A673 (cell line): ENCODE results near the gene IL26. TPM values are rescaled to one million over a fixed set of nuclear protein-coding genes. Genes with fewer than 3 reads are reported as not detected.

Experiments used
- BruUV-seq: library from RNA; stranded (reverse); fragments of 400-500 nt; replicated peaks from 2 replicates; lab custom pipeline; 2021; lab: Mats Ljungman, UMichigan
- CTCF ChIA-PET: fragments of 300-600 bp; sonication (Branson Sonifier 250); formaldehyde crosslinking; loops from one replicate; lab custom pipeline; 2022; ENCODE audit warnings: antibody characterized with exemption; lab: Charles Lee
- POLR2A ChIA-PET: fragments of 300-600 bp; sonication (Branson Sonifier 250); formaldehyde crosslinking; loops from one replicate; lab custom pipeline; 2022; ENCODE audit warnings: antibody characterized with exemption; ENCODE audit not compliant: low non-redundant PET; lab: Charles Lee
- DNase-seq: peaks from one replicate; pipeline ENCODE4 v3.0.0-alpha.2; 2015; ENCODE audit warnings: low spot score
- H3K27ac ChIP-seq: fragments of 200-600 bp; sonication (generic); 2 replicates; pipeline ENCODE4 v1.5.1; 2016; ENCODE audit warnings: mixed run types, low read depth, mild to moderate bottlenecking, mixed read lengths, antibody characterized with exemption, low read length; ENCODE audit not compliant: poor library complexity, severe bottlenecking
- H3K27me3 ChIP-seq: fragments of 200-600 bp; sonication (generic); replicated peaks from 2 replicates; pipeline ENCODE4 v1.6.1; 2017; ENCODE audit warnings: mixed run types, low read depth, mild to moderate bottlenecking, mixed read lengths, antibody characterized with exemption, low read length; ENCODE audit not compliant: insufficient read depth, poor library complexity
- H3K36me3 ChIP-seq: fragments of 200-600 bp; sonication (generic); 2 replicates; pipeline ENCODE4 v1.6.1; 2016; ENCODE audit warnings: mixed run types, mild to moderate bottlenecking, mixed read lengths, antibody characterized with exemption, low read length; ENCODE audit not compliant: insufficient read depth, poor library complexity, severe bottlenecking
- H3K4me1 ChIP-seq: fragments of 200-600 bp; sonication (generic); 2 replicates; pipeline ENCODE4 v1.6.1; 2017; ENCODE audit warnings: mixed run types, mild to moderate bottlenecking, mixed read lengths, antibody characterized with exemption, low read length; ENCODE audit not compliant: insufficient read depth, poor library complexity, severe bottlenecking
- H3K4me3 ChIP-seq: fragments of 200-600 bp; sonication (generic); 2 replicates; pipeline ENCODE4 v1.5.1; 2016; ENCODE audit warnings: low read depth, mixed run types, mild to moderate bottlenecking, mixed read lengths, low read length; ENCODE audit not compliant: poor library complexity, severe bottlenecking
- H3K9me3 ChIP-seq: fragments of 200-600 bp; sonication (generic); 2 replicates; pipeline ENCODE4 v1.6.1; 2016; ENCODE audit warnings: mixed run types, low read depth, mild to moderate bottlenecking, mixed read lengths, antibody characterized with exemption, low read length; ENCODE audit not compliant: poor library complexity, severe bottlenecking
- CTCF ChIP-seq: fragments of 300-800, 200-600 bp; sonication (generic); conservative IDR thresholded peaks from 2 replicates; pipeline ENCODE4 v1.5.1; 2017; ENCODE audit warnings: low read depth, mild to moderate bottlenecking, antibody characterized with exemption, low read length, moderate library complexity, mixed read lengths
- EZH2 ChIP-seq: fragments of 200-600 bp; sonication (generic); IDR thresholded peaks from 2 replicates; pipeline ENCODE4 v1.6.1; 2017; ENCODE audit warnings: borderline replicate concordance, low read depth, mild to moderate bottlenecking, mixed read lengths, antibody characterized with exemption, low read length; ENCODE audit not compliant: poor library complexity, severe bottlenecking
- intact Hi-C: fragments of 100-400 bp; cut with micrococcal nuclease; formaldehyde crosslinking; loops from one replicate; pipeline ENCODE4 v1.10.0; 2022; ENCODE audit not compliant: unreplicated experiment
- total RNA-seq: library from RNA; stranded (reverse); gene quantifications from 2 replicates; pipeline ENCODE4 v1.2.3, GENCODE V29; 2021

Gene IL26
- total RNA-seq, 1 experiment from 2014 or later = not detected

- no TSS peak for BruUV-seq
- CTCF ChIA-PET = interaction anchor here (0.9 to 1.1 kb wide), 2 partner anchors 39 to 118 kb away, joined by 4 to 5 read pairs; no protein-coding TSS in a partner anchor
- intact Hi-C loops = loop anchor here (5.0 kb wide), 1 partner anchor 121 kb away; no protein-coding TSS in a partner anchor
Measured at GRCh38 chr12:68158432-68158831, 67.2 kb downstream of the IL26 start.

GRCh38 chr12:68157380-68157779 lies 68.2 kb downstream of the IL26 start:
- peaks cover 3% of the 10 kb centered on the region for H3K27me3 ChIP-seq
- H3K4me3 ChIP-seq = no peak overlapping the region
- DNase-seq = no peak
- BruUV-seq = no TSS peak
- no peaks in the 10 kb centered on the region for H3K9me3 ChIP-seq
- H3K36me3 ChIP-seq = no peaks in the 10 kb centered on the region
- TF ChIP-seq EZH2 = no peak
- intact Hi-C loops = loop anchor here (5.0 kb wide), 1 partner anchor 120 kb away; no protein-coding TSS in a partner anchor
- no peak overlapping the region for H3K27ac ChIP-seq
- H3K4me1 ChIP-seq = no peaks in the 10 kb centered on the region
- ChIA-PET POLR2A (no interaction called here), CTCF (interaction anchor here (0.7 to 0.8 kb wide), 2 partner anchors 18 to 154 kb away, joined by 3 read pairs; no protein-coding TSS in a partner anchor)

More at GRCh38 chr12:68158432-68158831, 67.2 kb downstream of the IL26 start:
- no peaks in the 10 kb centered on the region for H3K9me3 ChIP-seq
- POLR2A ChIA-PET = no interaction called here
- H3K4me1 ChIP-seq = no peaks in the 10 kb centered on the region
- H3K27me3 ChIP-seq = peaks cover 3% of the 10 kb centered on the region
- peak; percentile 44 for DNase-seq
- no peak overlapping the region for H3K27ac ChIP-seq
- no peak overlapping the region for H3K4me3 ChIP-seq
- H3K36me3 ChIP-seq = no peaks in the 10 kb centered on the region
- TF ChIP-seq CTCF (peak; percentile 63), EZH2 (no peak)

GRCh38 chr12:68156636-68157035 lies 69.0 kb downstream of the IL26 start:
- Histone ChIP-seq H3K36me3 (no peaks in the 10 kb centered on the region), H3K4me1 (no peaks in the 10 kb centered on the region), H3K27me3 (peaks cover 5% of the 10 kb centered on the region), H3K27ac (no peak overlapping the region), H3K4me3 (no peak overlapping the region), H3K9me3 (no peaks in the 10 kb centered on the region)
- intact Hi-C loops = loop anchor here (5.0 kb wide), 1 partner anchor 119 kb away; no protein-coding TSS in a partner anchor
- POLR2A ChIA-PET = no interaction called here
- TF ChIP-seq EZH2 = no peak
- no peak for TF ChIP-seq CTCF
- BruUV-seq = no TSS peak
- CTCF ChIA-PET = interaction anchor here (0.8 kb wide), 1 partner anchor 19 kb away, joined by 3 read pairs; no protein-coding TSS in a partner anchor
- no peak for DNase-seq

DNA sequence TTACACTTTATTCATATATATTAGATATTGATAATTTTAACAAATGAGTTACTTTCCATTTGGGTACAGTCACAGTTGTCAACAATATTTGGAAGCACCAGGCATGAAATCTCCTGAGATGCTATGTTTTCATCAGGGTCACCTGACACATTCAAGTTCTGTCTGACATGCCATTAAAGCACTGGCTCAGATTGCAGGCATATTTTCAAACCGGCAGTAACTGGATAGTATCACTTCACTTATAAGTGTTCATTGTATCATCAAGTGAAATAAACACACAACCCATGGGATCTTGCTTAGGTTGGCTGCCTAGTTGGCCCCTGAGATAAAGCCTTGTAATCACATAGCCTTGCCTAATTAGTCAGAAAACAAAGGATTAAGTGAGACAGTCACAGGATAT lies 70.8 kb downstream of the IL26 start:
- H3K36me3 ChIP-seq = no peaks in the 10 kb centered on the region
- no peak overlapping the region for H3K27ac ChIP-seq
- intact Hi-C loops = loop anchor here (5.0 kb wide), 1 partner anchor 117 kb away; no protein-coding TSS in a partner anchor
- DNase-seq = no peak
- H3K4me3 ChIP-seq = no peak overlapping the region
- no peaks in the 10 kb centered on the region for H3K9me3 ChIP-seq
- CTCF ChIA-PET = no interaction called here
- H3K27me3 ChIP-seq = peaks cover 4% of the 10 kb centered on the region
- no peaks in the 10 kb centered on the region for H3K4me1 ChIP-seq
- TF ChIP-seq CTCF (no peak), EZH2 (no peak)
- POLR2A ChIA-PET = no interaction called here
- no TSS peak for BruUV-seq
